Colonic mucosa (tissue), 4 donors: Measurements from ENCODE around the gene ACTR6. TPM values are rescaled to one million over a fixed set of nuclear protein-coding genes. Genes with fewer than 3 reads are reported as not detected.

Experiments used
- DNase-seq: peaks from one replicate; pipeline ENCODE4 v3.0.0-alpha.2; 2020
- H3K27ac ChIP-seq: fragments of 200-600 bp; one replicate; pipeline ENCODE4 v1.8.0; 2021
- H3K27me3 ChIP-seq: fragments of 200-600 bp; one replicate; pipeline ENCODE4 v1.8.0; 2021
- H3K36me3 ChIP-seq: fragments of 200-600 bp; one replicate; pipeline ENCODE4 v1.8.0; 2021
- H3K4me1 ChIP-seq: fragments of 200-600 bp; one replicate; pipeline ENCODE4 v1.8.0; 2021; ENCODE audit warnings: mild to moderate bottlenecking
- H3K4me3 ChIP-seq: fragments of 200-600 bp; one replicate; pipeline ENCODE4 v1.8.0; 2021
- H3K9ac ChIP-seq, 2 donors: one replicate each; pipeline ENCODE4 v1.7.0; 2013; ENCODE audit warnings: control low read depth in 2 of 2, low read depth in 2 of 2, low read length in 2 of 2
- H3K9me3 ChIP-seq: fragments of 200-600 bp; one replicate; pipeline ENCODE4 v1.8.0; 2021
- intact Hi-C: fragments of 100-400 bp; cut with DNase I; formaldehyde crosslinking; loops from one replicate; pipeline ENCODE4 v1.14.1; 2022
- total RNA-seq, 2 donors: library from RNA; stranded (reverse); fragmentation: NEBNext Ultra II Directional in 1 of 2; extraction: Animal tissue kit (Norgen Biotek cat#: 25700) in 1 of 2; gene quantifications; one replicate each; pipeline ENCODE4 v1.2.1, GENCODE V29; 2021
- TF ChIP-seq, protein P1 (sequence below): fragments of 200-600 bp; IDR thresholded peaks from one replicate; pipeline ENCODE4 v1.8.0; 2022; ENCODE audit warnings: antibody characterized with exemption, mild to moderate bottlenecking
- donor health status: healthy.
- donor health status: DM: no; HTN: no; CAD: no.
- donor health status: DM: no; HTN: no; CAD: no.

ACTR6 gene
- total RNA-seq, 2 donors from 2014 or later = 24.3 to 37.7 TPM

DNA sequence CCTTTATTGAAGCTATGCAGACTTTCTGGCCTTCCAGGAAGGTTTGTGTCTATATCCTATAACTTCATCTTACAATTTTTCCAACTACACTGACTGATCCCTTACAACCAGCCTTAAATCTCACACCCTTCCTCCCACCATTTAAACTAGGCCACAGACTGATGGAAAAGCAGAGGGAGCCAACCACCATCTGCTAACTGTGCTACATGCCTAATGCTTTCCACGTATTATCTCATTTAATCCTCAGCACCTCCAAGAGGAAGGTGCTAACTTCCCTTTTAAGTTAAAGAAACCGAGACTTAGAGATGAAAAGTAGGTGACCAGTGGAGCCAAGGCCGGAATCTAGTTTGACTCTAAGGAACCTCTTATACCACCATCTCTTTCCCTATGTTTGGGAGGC lies 35.3 kb upstream of the ACTR6 start:
- no peaks in the 10 kb centered on the region for H3K27me3 ChIP-seq
- TF ChIP-seq, protein P1, sequence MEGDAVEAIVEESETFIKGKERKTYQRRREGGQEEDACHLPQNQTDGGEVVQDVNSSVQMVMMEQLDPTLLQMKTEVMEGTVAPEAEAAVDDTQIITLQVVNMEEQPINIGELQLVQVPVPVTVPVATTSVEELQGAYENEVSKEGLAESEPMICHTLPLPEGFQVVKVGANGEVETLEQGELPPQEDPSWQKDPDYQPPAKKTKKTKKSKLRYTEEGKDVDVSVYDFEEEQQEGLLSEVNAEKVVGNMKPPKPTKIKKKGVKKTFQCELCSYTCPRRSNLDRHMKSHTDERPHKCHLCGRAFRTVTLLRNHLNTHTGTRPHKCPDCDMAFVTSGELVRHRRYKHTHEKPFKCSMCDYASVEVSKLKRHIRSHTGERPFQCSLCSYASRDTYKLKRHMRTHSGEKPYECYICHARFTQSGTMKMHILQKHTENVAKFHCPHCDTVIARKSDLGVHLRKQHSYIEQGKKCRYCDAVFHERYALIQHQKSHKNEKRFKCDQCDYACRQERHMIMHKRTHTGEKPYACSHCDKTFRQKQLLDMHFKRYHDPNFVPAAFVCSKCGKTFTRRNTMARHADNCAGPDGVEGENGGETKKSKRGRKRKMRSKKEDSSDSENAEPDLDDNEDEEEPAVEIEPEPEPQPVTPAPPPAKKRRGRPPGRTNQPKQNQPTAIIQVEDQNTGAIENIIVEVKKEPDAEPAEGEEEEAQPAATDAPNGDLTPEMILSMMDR = no peak
- no peaks in the 10 kb centered on the region for H3K4me1 ChIP-seq
- intact Hi-C loops = no loop called here
- no peaks in the 10 kb centered on the region for H3K9me3 ChIP-seq
- H3K27ac ChIP-seq = no peak overlapping the region
- no peak overlapping the region for H3K9ac ChIP-seq
- DNase-seq = no peak
- H3K4me3 ChIP-seq = no peak overlapping the region
- H3K36me3 ChIP-seq = no peaks in the 10 kb centered on the region

DNA sequence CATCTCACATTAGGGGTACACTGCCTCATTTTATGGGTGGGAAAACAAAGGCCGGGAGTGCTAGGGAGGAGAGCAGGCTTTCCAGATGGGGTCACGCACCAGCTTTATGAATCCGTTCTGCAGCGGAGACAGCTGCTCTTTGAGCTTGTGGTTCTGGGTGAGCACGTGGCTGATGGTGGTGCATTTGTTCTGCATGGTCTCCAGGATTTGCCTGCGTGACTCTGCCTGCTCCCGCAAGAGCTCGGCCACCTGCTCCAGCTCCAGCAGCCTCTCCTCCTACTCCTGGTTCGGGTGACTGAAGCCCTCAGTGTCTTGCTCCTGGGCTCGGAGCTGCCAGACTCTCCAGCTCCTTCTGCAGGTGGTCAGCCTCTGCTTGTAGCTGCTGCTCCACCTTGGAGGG lies 34.4 kb upstream of the ACTR6 start:
- no peak overlapping the region for H3K27ac ChIP-seq
- TF ChIP-seq, protein P1 = no peak
- no peaks in the 10 kb centered on the region for H3K4me1 ChIP-seq
- no peaks in the 10 kb centered on the region for H3K36me3 ChIP-seq
- H3K27me3 ChIP-seq = no peaks in the 10 kb centered on the region
- H3K4me3 ChIP-seq = no peak overlapping the region
- no peak for DNase-seq
- H3K9ac ChIP-seq = no peak overlapping the region
- intact Hi-C loops = no loop called here
- no peaks in the 10 kb centered on the region for H3K9me3 ChIP-seq

DNA sequence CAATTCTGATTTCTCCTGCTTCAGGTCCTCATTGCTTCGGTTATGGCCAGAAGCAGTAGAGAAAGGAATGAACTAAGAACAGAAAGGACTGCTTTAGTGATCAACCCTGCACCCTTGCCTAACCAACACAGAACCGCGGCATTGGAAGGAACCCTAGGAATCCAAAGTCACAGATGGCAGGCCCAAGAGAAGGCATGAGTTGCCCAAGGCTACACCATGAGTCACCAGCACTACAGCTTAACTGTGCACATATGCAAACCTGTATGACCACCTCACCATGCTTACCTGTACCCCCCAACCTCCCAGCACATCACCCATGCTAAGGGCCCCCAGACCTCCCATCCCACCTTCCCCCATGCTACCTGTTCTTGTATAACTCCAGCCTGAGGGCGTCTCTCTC lies 32.1 kb upstream of the ACTR6 start:
- Histone ChIP-seq H3K4me3 (no peak overlapping the region), H3K27me3 (no peaks in the 10 kb centered on the region), H3K9ac (no peak overlapping the region), H3K36me3 (no peaks in the 10 kb centered on the region), H3K4me1 (no peaks in the 10 kb centered on the region), H3K27ac (no peak overlapping the region), H3K9me3 (no peaks in the 10 kb centered on the region)
- DNase-seq = no peak
- intact Hi-C loops = no loop called here
- TF ChIP-seq, protein P1 = no peak

DNA sequence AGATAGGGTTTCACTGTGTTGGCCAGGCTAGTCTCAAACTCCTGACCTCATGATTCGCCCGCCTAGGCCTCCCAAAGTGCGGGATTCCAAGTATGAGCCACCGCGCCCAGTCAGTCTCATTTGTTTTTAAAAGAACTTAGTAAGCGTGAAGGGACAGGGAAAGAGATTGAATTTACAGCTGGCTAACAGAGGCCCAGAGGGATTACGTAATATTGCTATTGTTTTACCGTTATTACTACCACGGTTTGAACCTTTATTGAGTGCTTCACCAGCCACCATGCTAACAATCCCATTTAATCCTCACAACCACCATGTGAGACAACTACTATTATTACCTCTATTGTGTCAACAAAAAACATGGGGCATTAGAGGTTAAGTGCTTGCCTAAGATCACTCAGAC lies 31.3 kb upstream of the ACTR6 start:
- H3K27ac ChIP-seq = no peak overlapping the region
- no peak for DNase-seq
- TF ChIP-seq, protein P1 = no peak

DNA sequence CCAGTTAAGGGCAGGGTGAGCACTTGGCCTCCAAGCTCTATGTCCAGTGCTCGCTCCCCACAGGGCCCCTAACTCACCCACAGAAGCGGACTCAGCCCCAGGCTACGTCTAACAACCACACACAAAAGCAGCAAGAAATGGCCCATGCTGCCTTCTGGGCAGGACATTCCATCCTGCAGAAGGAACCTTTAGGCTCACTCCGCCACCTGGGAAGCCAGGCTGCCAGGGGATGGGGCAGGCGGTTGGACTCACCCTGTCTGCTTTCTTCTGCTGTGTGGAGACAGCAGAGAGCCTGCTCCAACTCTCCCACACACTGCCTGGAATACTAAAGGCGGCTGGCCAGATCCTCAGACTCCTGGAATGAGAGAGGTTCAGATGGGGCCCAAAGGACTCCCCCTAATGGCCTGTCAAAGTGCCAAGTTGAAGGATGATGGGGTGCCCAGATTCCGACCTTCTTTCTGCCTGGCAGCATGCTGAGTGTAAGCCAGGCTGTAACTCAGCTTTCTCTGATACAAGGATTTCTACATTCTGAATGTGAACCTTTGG lies 30.2 kb upstream of the ACTR6 start:
- no peaks in the 10 kb centered on the region for H3K27me3 ChIP-seq
- TF ChIP-seq, protein P1 = no peak
- no peak for DNase-seq
- intact Hi-C loops = no loop called here
- no peak overlapping the region for H3K9ac ChIP-seq
- no peaks in the 10 kb centered on the region for H3K9me3 ChIP-seq
- no peaks in the 10 kb centered on the region for H3K36me3 ChIP-seq
- no peaks in the 10 kb centered on the region for H3K4me1 ChIP-seq
- no peak overlapping the region for H3K4me3 ChIP-seq
- H3K27ac ChIP-seq = no peak overlapping the region

More for the DNA sequence above, 31.3 kb upstream of the ACTR6 start:
- intact Hi-C loops = no loop called here
- no peaks in the 10 kb centered on the region for H3K36me3 ChIP-seq
- H3K4me3 ChIP-seq = no peak overlapping the region
- H3K4me1 ChIP-seq = no peaks in the 10 kb centered on the region
- no peaks in the 10 kb centered on the region for H3K9me3 ChIP-seq
- no peaks in the 10 kb centered on the region for H3K27me3 ChIP-seq
- no peak overlapping the region for H3K9ac ChIP-seq

DNA sequence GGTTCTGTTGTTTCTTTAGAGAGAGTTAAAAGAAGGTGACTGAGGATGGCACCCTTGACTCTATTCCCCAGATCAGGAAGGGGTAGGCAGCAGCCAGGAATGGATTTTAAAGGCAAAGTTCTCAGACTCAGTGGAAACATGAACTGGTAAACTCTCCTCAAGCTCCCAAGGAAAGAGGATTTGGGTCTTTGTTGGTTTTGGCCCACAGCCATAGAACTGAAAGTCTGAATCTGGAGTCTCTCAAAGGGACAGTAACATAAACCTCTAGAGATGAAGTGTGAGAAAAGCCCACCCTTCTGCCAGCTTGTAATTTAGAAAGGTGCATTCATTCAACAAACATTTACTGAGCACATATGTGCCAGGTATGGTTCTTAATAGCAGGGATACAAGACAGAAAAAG lies 29.4 kb upstream of the ACTR6 start:
- intact Hi-C loops = no loop called here
- no peak for DNase-seq

More for the DNA sequence above, 29.4 kb upstream of the ACTR6 start:
- Histone ChIP-seq H3K4me1 (no peaks in the 10 kb centered on the region), H3K27ac (no peak overlapping the region), H3K9ac (no peak overlapping the region), H3K9me3 (no peaks in the 10 kb centered on the region), H3K27me3 (no peaks in the 10 kb centered on the region), H3K36me3 (no peaks in the 10 kb centered on the region), H3K4me3 (no peak overlapping the region)
- TF ChIP-seq, protein P1 = no peak
